ENCODE results near the gene COMMD1.
"Not testable (repeated sequence)": the region's sequence is repeated elsewhere in the genome, so short reads cannot be mapped to it uniquely, and the experiment has no call there.

Gene COMMD1

DNA sequence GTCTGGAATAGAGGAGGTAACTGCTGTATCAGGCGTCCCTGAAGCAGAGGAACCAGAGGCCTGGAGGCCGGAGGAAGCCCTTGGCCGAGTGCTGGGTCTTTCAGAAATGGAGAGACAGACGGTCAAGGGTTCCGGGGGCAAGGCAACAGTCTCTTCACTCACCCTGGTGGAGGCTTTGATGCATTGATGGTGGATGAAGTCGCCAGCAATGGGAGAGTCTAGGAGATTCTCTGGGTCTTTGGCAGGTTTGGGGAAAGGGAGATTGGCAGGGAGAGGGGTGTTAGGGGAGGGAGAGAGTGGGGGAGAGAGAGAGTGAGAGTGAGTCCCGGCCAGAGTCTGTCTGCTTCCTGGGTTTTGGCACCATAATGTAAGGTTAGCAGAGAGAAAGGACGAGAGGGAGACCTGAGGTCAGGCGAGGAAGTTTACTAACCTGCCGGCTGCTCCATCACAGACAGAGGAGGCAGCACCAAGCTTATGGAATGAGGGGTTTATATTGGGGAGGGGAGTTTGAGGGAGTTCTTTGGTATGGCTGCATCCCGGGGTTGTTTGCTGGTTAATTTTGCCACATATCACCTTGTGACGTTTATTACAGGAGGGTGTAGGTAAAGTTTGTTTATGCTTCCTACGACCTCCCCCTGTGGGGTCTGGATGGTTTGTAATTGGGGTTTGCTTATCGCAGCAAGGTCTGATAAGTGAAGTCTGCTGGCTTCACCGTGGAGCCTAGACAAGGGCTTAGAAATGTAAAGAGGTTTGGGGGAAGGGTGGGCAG, 19.6 kb downstream of the COMMD1 start:
- DNase-seq (ENCODE audit: low read depth in 3 of 3, low spot score in 1 of 3), result no peak

DNA sequence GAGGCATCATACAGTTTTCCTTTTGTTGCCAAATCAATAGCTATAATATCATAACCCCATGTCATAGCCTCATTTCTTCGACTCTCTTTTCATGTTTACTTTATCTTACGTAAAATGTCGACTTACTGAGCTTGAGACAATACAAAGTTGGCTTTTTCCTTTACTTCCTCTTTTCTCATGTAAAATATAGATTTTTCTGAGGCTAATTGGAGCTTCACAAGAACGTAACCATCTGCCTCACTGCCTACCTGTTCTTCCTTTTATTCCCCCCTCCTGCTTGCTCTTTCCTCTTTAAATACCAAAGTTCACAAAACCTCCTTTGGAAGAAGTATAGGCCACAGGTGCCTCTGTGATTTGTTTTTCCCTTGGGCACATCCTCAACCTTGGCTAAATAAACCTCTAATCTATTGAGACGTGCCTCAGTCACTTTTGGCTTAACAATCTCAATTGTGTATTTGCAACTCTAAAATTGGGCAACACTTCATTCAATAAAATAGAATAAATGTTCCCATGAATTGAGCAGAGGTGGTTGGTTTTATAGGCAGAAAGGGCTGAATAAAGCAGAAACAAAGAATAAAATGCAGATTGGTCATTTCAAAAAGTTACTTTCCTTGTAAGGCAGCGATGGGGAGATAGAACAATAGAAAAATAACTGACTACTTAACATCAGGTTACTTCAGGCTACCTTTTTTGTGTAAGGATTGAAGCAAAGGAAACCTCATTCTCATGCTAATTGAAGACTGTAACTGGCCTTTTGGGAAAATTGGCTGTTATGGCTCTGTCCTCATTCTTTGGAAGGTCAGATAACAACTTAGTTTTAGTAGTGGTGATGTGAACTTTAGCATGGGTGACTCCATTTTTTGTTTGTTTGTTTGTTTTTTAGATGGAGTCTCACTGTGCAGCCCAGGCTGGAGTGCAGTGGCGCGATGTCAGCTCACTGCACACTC, 21.3 kb downstream of the COMMD1 start:
- DNase-seq (ENCODE audit: low read depth in 3 of 3, low spot score in 1 of 3), result no peak

DNA sequence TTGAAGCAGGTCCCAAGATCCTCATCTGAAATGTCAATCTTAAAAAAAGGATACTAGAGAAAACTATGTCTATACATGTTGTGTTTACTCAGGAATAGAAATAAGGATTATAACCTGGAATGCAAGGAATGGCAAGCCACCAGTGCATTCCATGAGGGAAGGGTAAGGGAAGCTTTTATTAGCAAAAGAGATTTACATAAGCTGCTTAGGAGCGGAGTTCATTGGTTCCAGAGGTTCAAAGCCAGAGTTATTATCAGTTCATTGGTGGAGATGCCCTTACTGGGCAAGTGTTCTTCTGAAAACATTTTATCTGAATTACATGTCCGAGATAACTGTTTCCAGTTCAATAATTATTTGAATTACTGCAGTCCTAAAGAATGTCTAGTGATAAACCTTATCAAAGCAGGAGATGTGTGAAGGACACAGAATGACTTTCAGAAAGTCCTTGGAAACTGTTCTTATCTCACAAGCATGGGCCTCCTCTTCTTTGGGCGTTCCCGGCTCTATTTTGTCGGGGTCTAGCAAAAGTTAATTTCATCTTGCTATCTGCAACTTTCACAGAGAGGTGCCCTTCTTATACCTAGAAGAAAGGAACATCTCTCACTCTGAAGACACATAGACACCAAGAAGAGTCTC, 23.5 kb downstream of the COMMD1 start:
- DNase-seq (ENCODE audit: low read depth in 3 of 3, low spot score in 1 of 3), result no peak

DNA sequence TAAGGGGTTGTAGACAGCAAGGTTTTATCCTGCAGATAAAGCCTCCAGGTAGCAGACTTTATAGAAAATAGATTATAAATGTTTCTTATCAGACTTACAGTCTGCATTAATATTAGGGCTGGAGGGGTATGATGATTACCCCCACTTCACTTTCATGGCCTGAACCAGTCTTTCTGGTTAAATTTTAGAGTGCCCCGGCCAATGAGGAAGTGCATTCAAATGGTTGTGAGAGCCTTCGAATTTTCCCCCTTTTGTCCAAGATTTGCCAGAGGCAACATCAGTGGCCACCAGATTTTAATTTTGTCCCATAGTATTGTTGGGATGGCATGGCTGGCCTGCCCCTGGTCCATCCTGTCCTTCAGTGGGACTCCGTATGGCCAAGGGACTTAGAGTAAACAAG, 31.6 kb downstream of the COMMD1 start:
- no peak for DNase-seq (ENCODE audit: low read depth in 3 of 3, low spot score in 1 of 3)

DNA sequence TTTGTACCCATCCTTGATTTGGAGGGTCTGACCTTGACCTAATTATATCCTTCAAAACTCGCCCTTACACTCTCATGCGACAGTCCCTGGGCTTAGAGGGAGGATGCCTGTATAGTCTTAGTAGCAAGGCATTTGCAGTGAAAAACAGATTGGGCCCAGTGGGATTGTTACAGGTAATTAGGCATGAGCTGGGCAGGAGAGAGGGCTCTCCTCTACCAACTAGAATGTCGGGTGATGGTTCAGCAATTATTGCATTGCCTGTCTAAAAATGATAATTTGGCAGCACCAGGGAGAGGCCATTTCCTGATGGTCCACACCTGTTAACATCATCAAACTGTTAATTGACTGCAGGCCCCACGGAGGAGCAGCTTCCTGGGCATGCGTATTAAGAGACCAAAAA, 32.4 kb downstream of the COMMD1 start:
- DNase-seq (ENCODE audit: low read depth in 3 of 3, low spot score in 1 of 3), result no peak

DNA sequence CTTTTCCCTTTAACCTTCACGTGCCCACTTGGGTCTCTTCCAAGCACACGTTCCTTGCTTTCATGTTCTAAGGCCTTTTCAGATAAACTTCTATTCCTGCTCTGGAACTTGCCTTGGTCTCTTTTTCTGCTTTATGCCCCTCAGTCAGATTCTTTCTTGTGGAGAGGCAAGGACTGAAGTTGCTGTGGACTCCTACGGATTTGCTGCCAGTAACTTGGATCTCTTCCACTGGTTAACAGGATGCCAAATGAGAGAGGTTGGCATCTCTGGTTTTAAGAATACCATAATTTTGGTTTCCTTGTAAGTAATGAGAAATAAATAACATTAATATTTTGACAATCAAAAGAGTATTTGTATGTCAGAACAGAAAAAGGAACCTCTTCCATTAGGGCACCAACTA, 33.0 kb downstream of the COMMD1 start:
- DNase-seq (ENCODE audit: low read depth in 3 of 3, low spot score in 1 of 3), result no peak

DNA sequence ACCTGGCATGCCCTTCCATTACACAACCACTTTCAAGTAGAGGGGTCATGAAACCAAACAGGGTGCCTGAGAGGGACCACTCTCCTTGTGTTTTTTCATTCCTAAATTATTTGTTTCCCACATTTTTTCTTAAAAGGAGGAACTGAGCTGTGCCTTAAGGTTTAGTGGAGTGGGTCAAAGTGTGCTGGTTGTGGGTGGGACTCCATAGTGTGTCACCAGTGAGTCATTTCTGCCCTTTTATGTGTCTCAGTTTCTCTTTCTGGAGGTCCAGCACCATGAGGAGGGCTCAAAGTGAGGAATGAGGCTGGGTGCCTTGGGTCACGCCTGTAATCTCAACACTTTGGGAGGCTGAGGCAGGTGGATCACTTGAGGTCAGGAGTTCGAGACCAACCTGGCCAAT, 37.8 kb downstream of the COMMD1 start:
- no peak for DNase-seq (ENCODE audit: low read depth in 3 of 3, low spot score in 1 of 3)

DNA sequence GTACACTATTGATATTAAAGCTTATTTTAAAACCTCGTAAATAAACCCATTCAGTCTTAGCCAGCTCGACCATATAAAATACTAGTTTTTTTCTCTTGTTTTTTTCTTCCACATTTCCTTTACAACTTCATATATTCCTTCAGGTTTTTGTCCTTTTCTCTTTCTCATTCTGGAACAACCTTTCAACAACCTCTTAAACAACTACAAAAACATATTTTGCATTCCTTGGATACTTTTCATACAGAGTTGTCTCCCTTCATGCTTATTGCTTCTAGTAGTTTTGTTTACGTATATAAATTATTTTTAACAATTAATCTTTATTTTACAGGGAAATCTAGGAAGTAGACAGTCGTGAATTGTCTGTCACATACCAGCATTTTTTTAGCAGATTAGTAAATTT, 41.2 kb downstream of the COMMD1 start:
- DNase-seq (ENCODE audit: low read depth in 3 of 3, low spot score in 1 of 3), result no peak

DNA sequence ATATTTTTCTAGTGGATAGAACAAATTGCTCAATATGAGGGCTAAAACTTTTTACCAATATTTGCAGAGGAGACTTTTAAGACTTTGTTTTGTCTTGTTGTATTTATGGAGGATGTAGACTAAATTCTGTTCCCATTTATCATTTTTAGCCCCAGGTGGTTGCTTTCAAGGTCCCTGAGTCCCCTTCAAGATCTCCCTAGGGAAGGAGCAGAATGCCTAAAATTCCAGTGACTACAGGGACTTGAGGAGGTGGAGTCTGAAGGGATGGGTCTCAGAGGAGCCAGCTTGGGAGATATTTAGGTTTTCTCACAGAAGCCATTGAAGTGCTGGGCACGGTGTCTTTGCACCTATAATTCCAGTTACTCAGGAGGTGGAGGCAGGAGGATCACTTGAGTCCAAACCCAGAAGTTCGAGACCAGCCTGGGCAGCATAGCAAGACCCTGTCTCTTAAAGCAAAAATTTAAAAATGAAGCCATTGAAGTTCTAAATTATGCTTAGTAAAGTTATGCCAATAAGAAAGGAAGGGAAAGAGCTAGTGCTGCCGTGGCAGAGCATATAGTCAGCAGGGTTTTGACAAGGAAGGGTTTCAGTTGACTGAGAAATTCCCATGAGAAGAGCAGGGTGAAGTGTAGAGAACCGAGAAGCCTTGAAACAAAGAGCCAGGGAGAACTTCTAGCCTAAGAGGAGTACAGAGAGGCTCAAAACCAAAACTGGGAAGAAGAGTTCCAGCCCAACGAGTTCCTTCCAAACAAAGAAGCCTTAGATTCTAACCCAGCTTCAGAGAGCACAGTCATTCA, 43.4 kb downstream of the COMMD1 start:
- no peak for DNase-seq (ENCODE audit: low read depth in 3 of 3, low spot score in 1 of 3)

DNA sequence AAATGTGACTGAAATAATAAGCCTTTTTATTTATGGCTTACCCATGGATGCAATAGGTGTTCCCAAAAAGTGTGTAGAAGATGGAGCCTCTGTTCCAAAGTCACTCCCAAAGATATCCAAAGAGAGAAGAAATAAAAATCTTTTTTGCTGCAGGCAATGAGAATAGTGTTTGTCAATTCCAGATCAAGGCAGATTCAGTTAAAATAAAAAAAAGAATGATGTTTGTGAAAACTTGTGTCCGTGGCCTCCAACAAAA, 43.9 kb downstream of the COMMD1 start:
- no peak for DNase-seq (ENCODE audit: low read depth in 3 of 3, low spot score in 1 of 3)

DNA sequence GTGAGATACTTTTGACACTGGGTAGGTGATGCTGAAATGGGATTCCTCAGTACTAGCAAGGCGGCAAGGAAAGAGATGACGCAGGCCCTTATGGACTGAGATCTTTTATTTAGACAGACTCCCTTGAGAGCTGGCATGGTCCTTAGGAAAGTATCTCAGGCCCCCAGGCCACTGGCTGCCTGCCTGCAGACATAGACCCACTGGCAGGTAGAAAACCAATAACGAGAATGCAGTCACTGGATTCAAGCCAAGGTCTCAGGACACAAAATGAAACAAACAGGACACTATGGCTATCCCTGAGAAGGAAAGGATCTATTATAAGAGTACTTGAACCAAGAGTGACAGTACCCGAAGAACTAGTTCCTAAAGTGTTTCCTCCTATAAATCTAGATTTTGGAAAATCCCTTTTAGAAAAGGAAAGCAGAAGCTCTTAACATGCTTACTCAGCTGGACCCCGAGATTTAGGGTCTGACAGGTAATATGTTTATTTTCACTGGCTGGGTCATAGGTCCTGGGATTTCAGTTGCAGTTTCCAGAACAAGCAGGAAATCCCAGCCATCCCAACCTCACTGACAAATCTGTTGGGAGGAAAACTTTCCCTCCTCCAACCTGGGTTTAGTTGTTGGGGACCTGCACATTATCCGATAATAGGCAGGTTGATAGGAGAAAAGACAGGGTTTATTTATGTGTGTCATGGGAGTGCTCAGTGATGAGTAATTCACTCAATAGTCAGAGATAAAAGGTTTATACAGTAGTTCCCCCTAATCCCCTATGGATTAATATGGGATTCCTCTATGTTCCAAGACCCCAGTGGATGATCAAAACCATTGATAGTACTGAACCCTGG, 44.5 kb downstream of the COMMD1 start:
- no peak for DNase-seq (ENCODE audit: low read depth in 3 of 3, low spot score in 1 of 3)

DNA sequence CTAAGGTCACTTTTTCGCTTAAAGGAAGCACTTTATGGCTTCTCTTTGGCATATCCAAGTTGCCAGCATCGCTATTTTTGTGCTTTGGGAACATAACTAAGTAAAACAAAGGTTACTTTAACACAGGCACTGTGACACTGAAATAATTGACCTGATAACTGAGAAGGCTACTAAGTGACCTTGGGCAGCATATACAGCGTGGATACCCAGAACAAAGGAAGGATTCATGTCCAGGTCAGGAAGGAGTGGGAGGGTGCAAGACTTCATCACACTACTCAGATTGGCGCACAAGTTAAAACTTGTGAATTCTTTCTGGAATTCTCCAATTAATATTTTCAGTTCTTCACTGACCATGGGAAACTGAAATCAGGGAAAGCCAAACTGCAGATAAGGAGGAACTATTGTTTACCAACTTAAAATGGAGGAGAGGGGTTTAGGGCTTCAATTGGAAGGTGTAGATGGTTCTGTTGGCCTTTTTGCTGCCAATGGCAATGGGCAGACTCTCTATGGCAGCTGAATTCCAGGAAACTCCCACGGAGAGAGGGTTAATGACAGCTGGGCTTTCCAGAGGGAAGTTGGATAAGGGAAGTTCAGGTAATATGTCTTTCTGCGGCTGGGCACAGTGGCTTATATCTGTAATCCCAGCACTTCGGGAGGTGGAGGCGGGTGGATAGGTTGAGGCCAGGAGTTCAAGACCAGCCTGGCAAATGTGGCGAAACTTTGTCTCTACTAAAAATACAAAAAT, 45.3 kb downstream of the COMMD1 start:
- no peak for DNase-seq (ENCODE audit: low read depth in 3 of 3, low spot score in 1 of 3)

DNA sequence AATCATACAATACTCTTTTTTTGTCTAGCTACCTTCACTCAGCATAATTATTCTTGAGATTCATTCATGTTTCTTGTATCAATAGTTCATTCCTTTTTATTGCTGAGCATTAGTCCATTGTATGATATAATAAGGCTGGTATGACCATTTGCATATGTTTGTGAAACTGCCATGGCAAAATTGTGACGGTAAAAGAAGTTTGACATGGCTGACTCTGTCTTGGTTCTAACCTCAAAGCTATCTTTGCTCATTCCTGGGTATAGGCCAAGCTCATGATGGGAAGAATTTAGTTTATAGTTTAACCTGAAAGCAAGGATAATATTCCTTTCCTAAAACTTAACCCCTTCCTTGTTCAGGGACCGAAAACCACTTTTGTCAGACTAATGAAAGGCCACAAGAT, 46.4 kb downstream of the COMMD1 start:
- DNase-seq (ENCODE audit: low read depth in 3 of 3, low spot score in 1 of 3), result no peak

DNA sequence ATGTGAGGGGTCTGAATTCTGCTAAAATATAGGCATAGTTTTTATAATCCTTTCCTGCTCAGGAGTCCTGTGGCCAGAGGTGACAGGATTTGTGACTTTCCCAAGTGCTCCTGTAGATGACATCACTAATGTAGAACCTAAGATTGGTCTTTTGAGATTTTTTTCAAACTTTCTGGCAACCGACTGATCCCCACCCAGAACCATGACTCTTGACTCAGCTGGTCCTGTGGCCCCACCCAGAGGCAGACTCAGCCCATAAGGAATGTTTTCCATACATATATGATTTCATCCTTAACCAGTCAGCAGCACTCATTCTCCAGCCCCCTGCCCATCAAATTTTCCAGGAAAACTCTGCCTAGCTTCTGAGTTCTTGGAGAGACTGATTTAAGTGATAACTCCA, 46.8 kb downstream of the COMMD1 start:
- DNase-seq (ENCODE audit: low read depth in 3 of 3, low spot score in 1 of 3), result no peak

DNA sequence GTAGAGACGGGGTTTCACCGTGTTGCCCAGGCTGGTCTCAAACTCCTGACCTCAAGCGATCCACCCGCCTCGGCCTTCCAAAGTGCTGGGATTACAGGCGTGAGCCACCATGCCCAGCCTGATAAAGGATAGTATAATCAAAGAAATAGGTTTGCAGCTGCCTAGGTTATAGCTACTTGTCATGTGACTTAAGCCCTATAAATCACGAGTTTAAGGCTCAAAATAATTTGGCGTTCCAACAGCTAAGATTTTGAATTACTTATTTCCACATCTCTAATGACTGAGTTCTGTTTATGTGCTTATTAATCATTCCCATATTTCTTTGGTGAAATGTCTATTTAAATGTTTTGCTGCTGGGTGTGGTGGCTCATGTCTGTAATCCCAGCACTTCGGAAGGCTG, 49.4 kb downstream of the COMMD1 start:
- not testable (repeated sequence) for DNase-seq (ENCODE audit: low read depth in 3 of 3, low spot score in 1 of 3)

DNA sequence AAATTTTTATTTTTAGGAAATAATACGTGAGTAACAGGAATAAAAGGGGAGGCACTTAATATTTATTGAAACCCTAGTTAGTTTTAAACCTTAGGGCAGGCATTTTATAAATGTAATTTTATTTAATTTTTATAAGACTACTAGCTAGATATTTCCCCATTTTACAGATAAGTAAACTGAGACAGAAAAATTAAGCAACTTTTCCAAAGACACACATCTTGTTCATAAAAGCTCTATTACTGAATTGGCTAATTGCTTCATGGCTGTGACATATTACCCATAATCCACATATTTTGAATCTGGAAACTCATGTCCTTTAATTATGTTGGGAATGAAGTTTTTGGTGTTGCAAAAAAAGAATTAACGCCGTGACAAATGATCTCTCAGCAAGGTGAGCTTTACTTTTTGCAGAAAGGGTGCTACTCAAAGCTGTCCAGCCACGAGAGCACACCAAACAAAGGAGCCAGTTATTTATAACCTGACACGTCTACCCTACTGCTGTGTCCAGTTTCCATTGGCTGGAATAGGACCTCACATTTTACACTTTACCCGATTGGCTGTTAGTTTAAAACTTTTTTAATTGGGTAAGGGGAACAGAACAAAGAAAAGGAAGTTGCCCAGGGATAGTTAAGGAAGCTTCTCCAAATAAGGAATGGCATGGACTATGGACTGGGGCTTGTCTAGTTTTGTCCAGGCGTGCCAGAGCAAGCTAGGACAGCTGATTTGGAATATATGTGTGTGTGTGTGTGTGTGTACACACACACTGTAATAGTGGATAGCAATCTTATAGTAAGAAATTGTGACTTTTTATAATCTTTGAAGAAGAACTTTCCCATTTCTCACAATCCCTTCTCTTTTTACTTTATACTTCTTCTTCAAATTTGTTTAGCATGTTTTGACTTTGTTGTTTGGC, 54.2 kb downstream of the COMMD1 start:
- no peak for DNase-seq (ENCODE audit: low read depth in 3 of 3, low spot score in 1 of 3)

DNA sequence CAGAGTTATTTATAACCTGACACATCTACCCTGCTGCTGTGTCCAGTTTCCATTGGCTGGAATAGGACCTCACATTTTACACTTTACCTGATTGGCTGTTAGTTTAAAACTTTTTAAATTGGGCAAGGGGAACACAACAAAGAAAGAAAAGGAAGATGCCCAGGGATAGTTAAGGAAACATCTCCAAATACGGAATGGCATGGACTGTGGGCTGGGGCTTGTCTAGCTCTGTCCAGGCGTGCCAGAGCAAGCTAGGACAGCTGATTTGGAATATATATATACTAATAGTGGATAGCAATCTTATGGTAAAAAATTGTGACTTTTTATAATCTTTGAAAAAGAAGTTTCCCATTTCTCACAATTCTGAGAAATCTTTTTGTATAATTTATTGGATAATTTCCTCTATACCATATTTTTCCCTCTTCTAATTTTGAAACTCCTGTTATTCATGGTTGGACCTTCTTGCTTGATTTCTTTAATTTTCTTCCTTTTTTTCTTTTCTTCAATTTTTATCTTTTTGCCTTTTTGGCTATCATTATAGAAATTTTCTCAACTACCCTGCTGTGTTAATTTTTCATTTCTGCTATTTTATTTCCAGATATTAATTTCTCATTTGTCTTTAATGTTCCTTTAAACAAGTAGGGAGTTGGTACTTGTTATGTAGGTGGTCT, 55.9 kb downstream of the COMMD1 start:
- no peak for DNase-seq (ENCODE audit: low read depth in 3 of 3, low spot score in 1 of 3)
